C1 segment of cervical spinal cord (tissue), 14 donors: ENCODE results near the gene UBE2I.
"Not testable (repeated sequence)": the region's sequence is repeated elsewhere in the genome, so short reads cannot be mapped to it uniquely, and the experiment has no call there.

Experiments used
- DNase-seq, 14 donors: peaks; one replicate each; lab custom pipeline; 2025; lab: John Stamatoyannopoulos, UW

Gene UBE2I

GRCh38 chr16:1292808-1293207 is 16.6 kb upstream of the UBE2I start:
- not testable (repeated sequence) for DNase-seq

- no peak for DNase-seq
Observed at GRCh38 chr16:1293921-1294656, 15.3 kb upstream of the UBE2I start.

DNA sequence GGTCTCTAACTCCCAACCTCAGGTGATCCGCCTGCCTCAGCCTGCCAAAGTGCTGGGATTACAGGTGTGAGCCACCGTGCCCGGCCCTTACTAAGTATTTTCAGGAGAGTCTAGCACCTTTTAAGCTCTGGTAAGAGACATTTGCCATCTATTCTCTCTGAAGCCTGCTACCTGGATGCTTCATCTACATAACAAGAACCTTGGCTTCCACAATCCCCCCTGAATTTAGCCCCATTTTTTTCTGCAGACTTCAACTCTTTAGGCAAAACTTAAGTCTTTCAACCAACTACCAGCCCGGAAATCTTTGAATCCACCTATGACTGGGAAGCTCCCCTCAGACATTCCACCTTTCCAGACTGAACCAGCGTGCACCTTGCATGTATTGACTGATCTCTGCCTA is 14.0 kb upstream of the UBE2I start:
- DNase-seq: no peak

GRCh38 chr16:1296688-1297017 is 12.8 kb upstream of the UBE2I start:
- not testable (repeated sequence) for DNase-seq

GRCh38 chr16:1297018-1297696 is 12.3 kb upstream of the UBE2I start:
- DNase-seq: no peak

- no peak for DNase-seq
Observed at GRCh38 chr16:1298406-1298805, 11.0 kb upstream of the UBE2I start.

GRCh38 chr16:1299012-1299867 is 10.2 kb upstream of the UBE2I start:
- no peak for DNase-seq

DNA sequence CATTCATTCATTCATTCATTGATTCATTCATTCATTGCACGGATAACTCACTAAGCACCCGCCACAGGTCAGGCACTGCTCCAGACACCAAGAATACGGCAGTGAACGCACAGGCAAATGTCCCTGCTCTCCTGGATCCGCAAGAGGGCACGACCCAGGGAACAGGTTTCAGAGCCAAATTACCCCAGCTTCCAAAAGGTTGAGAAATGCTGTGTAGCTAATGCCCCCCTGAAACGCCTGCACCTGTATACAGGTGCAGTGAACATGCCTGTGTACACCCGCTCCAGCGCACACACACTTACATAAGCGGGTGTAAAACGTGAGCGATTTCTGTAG is 9.6 kb upstream of the UBE2I start:
- no peak for DNase-seq

DNA sequence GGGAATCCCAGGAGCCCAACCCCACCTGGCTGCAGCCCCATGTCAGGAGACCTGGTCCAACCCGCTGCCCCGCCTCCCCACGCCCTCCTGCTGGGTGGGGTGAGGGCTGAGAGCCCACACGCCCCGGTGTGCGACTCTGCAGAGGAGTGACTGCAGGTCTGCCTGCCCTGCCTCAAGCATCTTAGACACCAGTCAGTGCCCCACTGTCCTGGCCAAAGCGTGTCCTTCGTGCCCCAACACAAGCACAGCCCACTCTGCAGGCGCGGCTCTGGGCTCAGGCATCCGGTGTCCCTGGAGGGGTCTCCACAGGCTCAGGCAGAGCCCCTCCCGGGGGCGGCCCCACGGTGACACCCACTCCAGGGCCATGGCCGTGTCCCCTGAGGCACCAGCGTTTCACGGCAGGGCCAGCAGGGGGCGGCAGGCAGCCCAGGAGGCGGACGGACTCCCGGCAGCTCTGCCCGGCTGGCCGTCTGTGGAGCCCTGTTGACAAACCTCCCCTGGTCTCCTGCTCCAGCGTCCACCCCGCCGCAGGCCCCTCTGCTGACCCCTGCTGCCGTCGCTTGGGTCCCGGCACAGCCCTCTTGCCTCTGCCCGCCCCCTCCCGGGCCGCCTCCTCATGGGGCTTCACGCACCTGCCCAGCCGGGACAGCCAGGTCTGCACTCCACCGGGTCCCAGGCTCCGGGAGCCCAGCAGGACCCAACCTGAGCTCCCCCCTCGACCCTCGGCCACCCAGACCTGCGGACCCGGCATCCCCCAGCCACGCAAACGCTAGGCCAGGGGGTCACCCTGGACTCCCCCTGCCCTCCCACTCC is 8.6 kb upstream of the UBE2I start:
- DNase-seq: peak in 11 of 14 donors; percentile 3 to 68 (median 14)

- no peak for DNase-seq
Observed at GRCh38 chr16:1301562-1301961, 7.9 kb upstream of the UBE2I start.

DNA sequence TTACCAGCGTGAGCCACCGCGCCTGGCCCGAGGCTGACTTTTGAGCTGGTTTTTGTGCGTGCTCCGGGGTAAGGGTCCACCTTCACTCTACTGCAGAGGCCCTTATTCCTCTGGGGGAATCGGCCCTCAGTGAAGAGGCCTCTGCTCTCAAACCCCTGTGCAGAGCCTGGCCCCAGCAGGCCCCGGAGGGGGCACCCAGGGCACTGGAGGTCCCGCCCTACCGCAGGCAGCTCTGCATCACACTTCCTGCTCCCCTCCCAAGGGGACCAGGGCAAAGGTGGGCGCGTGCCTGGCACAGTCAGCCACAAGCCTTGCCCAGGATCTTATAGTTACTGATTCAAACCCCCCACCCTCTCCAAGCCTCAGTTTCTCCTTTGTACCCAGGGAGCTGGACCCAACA is 3.6 kb upstream of the UBE2I start:
- DNase-seq: no peak

GRCh38 chr16:1306334-1306733 is 3.1 kb upstream of the UBE2I start:
- no peak for DNase-seq

GRCh38 chr16:1308036-1308976 is 1.1 kb upstream of the UBE2I start:
- no peak for DNase-seq

DNA sequence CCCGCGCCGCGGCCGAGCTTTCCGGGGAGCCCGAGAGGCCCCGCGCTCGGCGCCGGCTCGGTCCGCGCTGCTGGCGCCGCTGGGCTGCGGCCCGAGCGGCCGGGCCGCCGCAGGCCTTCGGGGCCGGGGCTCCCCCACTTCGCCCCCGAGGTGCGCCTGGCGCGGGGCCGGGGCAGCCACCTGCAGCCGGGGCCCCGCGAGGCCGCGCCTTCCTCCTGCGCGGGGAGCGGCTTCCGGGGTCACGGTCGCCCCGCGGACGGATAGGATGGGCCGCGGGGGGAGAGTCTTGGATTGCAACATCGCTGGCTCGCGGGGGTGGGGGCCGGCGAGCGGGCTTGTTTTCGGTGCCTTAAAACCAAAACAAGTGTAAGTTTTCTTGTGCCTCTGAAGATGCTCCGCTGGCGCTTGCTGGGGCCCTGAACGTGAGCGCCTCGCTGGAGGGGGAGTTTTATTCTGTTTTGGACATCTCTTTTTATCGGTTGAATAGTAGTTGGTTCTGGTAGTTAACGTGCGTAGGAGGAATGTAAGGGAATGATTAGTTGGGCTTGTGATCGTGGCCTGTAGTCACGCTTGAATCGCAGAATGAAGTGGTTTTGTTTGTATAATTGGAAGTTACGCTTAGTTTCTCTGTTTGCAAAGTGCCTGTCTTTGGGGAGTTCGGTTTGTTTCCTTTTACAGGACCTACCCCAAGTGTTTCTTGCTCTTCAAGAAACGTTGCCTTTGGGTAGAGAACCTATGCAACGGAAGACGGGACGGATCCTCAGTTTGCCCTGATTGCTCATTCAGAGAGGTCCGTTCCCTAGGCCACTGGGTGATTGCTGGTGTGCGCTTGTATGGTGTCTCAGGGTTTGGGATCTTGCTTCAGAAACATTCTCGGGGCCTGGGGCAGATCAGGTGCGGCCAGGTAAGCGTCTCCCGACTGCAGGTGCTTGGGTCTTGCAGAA is 724 bp downstream of the UBE2I start:
- peak in 1 of 14 donors; percentile 43 for DNase-seq

- DNase-seq: no peak
Observed at GRCh38 chr16:1310832-1311200, 1.4 kb downstream of the UBE2I start.

DNA sequence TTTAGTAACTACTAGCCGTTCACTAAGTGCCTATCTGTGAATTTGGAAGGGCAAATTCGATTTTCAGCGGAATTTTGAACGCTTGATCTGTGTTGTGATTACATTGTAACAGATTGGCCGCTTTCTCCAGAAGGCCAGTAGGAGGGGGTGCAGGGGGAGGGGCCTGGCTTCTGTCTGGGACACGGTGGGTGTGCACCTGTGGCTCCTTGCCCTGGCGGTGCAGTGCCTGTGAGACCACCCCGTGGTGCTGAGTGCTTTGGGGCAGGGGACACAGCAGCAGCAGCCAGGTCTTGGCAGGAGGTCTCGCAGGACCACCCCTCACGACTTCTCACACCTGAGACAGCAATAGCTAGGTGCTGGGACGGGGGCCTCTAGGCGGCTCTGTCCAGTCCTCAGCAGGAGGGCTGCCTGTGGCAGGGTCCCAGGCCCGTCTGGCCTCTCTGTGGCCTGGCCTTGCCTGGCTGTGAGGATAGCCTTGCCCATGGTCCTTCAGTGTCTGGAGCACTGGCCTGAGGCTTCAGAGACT is 1.8 kb downstream of the UBE2I start:
- no peak for DNase-seq

DNA sequence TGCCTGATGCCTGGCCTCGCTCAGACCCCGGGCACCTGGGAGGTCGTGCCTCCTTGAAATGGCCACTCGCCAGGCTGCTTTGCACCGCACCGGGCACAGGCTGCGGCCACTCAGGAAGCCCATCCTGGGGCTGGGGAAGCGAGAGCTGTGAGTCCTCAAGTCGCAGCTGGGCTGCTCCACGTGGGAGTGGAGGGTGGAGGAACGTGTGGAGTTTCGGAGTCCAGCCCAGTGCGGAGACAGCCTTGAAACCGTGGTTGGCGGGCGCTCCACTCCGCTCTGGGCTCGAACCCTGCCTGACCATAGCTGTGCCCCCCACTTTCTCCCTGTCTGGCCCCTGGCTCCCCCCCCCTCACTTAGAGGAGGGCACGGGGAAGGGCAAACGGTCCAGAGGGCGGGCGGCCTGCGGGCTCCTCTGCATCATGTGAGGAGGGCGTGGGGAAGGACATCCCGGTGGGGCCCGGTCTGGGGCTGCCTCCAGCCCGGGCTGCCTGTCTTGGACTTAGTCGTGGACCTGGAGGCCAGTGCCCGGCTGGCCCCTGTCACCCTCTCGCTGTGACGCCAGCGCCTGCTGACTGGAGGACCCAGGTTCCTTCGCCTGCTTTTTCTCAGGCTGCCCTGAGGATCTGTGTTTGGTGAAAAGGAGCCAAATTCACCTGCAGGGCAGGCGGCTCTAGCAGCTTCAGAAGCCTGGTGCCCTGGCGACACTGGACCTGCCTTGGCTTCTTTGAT is 2.5 kb downstream of the UBE2I start:
- DNase-seq: peak in 1 of 14 donors; percentile 5

DNA sequence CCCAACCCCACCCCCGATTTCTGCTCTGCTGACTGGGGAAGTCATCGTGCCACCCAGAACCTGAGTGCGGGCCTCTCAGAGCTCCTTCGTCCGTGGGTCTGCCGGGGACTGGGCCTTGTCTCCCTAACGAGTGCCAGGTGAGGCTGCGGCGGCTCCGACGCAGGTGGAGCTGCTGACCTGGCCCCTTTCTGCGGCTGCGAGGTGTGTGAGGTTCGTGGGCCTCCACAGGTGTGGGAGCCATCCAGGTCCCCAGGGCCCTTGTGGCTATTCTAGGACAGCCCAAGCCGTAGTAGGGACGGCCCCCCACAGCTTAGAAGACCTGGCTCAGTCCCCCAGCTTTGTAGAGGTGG is 3.0 kb downstream of the UBE2I start:
- no peak for DNase-seq

- DNase-seq: no peak
Observed at GRCh38 chr16:1312903-1313302, 3.5 kb downstream of the UBE2I start.
